Adrenal gland (tissue), 12 donors: ENCODE data around the gene EPN3. TPM values are rescaled to one million over a fixed set of nuclear protein-coding genes. Genes with fewer than 3 reads are reported as not detected.

ENCODE experiments used
- DNase-seq, 7 donors: peaks; one replicate each; pipeline ENCODE4 v3.0.0-alpha.2; 2019 to 2020
- H3K27ac ChIP-seq, 5 donors: fragments of 200-600 bp; sonication (generic) in 4 of 5; 1 replicate in 3 of 5; 2 replicates in 2 of 5; pipeline versions ENCODE4 v1.5.1 to v1.8.0; 2016 to 2020; ENCODE audit warnings: mild to moderate bottlenecking in 1 of 5
- H3K27me3 ChIP-seq: fragments of 200-600 bp; 2 replicates; pipeline ENCODE4 v1.8.0; 2021
- H3K36me3 ChIP-seq, 2 donors: fragments of 200-600 bp; replicated peaks in 1 of 2; 1 replicate in 1 of 2; 2 replicates in 1 of 2; pipeline versions ENCODE4 v1.5.1 to v1.8.0; 2018 to 2022
- H3K4me1 ChIP-seq, 2 donors: fragments of 200-600 bp; replicated peaks in 1 of 2; 1 replicate in 1 of 2; 2 replicates in 1 of 2; pipeline versions ENCODE4 v1.5.1 to v1.8.0; 2018 to 2021
- H3K4me3 ChIP-seq, 4 donors: fragments of 200-600 bp; sonication (generic) in 3 of 4; one replicate each; pipeline ENCODE4 v1.5.1; 2016 to 2018
- H3K9me3 ChIP-seq, 3 donors: fragments of 200-600 bp; sonication (generic) in 1 of 3; replicated peaks in 1 of 3; 1 replicate in 2 of 3; 2 replicates in 1 of 3; pipeline versions ENCODE4 v1.5.1 to v1.8.0; 2016 to 2021
- POLR2A ChIP-seq, 2 donors: fragments of 450-650 bp; IDR thresholded peaks; one replicate each; pipeline ENCODE4 v1.6.1; 2017; ENCODE audit warnings: antibody characterized with exemption in 2 of 2, mild to moderate bottlenecking in 2 of 2, moderate library complexity in 1 of 2
- WGBS, 4 donors: extraction: QIAGEN DNeasy Blood & Tissue Kit in 2 of 4; methylation state at CpG; one replicate each; pipeline versions ENCODE4 v1.1.5 to v1.1.7; 2013 to 2017; 5-methylcytosine and 5-hydroxymethylcytosine counted together
- intact Hi-C, 2 donors: fragments of 100-400 bp; cut with DNase I; formaldehyde crosslinking; loops; one replicate each; pipeline versions ENCODE4 v1.14.1 to v1.15.0; 2022 to 2023
- polyA plus RNA-seq, 3 donors: library from polyadenylated mRNA; stranded (reverse); fragments of 200-250 nt in 2 of 3; fragments of 350-450 nt in 1 of 3; fragmentation: Illumina TruSeq in 1 of 3; extraction: RNeasy Lipid Tissue Mini Kit (QIAGEN cat#74804) in 1 of 3; gene quantifications; one replicate each; pipeline ENCODE4 v1.2.3, GENCODE V29; 2013 to 2014
- total RNA-seq, 9 donors: library from RNA; depleted of rRNA in 4 of 9; stranded (reverse); fragments of >200 nt in 4 of 9; fragments of 120-200 nt in 1 of 9; fragmentation: NEBNext Ultra II Directional in 1 of 9; extraction: Animal tissue kit (Norgen Biotek cat#: 25700) in 1 of 9; gene quantifications; one replicate each; pipeline versions ENCODE4 v1.1.0 to v1.2.4, GENCODE V29; 2013 to 2023
- TF ChIP-seq, protein P1 (sequence below), 6 experiments: fragments of 450-650 bp in 4 of 6; fragments of 200-600 bp in 2 of 6; sonication (generic) in 1 of 6; IDR thresholded peaks; 1 replicate in 5 of 6; 2 replicates in 1 of 6; pipeline versions ENCODE4 v1.5.1 to v1.8.0; 2016 to 2021; ENCODE audit warnings: antibody characterized with exemption in 6 of 6, mild to moderate bottlenecking in 2 of 6, moderate library complexity in 1 of 6
- donor health status: healthy with polysubstance abuse.
- donor health status: Bipolar disorder and iron deficiency.
- donor health status: DM: yes; HTN: yes; CAD: no.
- donor health status: DM: no; HTN: no; CAD: no.
- donor health status: DM: no; HTN: no; CAD: no.
- donor health status: DM: yes; HTN: yes; CAD: no.

The EPN3 gene
- total and polyA plus RNA-seq, 12 donors = 1.2 to 96.1 (median 27.9) TPM

DNA sequence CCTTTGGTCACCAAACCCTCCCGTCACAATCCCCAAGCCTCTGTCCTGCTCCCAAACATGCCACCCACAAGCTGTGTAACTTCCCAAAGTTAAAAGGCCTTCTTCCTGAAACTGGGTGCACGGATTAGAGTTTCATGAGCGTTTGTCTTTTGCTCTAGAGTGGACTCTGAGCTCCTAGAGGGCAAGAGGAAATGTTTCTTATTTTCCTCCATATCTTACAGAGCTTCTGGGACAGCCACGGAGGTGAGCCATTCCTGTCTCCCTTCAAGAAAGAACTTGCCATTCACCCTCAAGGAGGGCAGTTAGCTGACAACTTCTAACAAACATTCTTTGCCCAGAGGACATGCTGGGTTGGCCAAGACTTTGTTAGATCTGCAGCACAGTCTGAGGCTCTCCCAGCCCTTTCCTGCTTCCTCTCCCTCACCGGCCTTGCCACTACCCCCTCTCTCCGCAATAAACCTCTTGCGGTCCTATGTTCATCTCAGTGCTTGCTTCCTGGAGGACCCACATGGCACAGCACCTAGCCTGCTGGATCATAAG is 26.9 kb upstream of the EPN3 start:
- no peaks in the 10 kb centered on the region for H3K36me3 ChIP-seq
- H3K4me3 ChIP-seq = no peak overlapping the region
- no peaks in the 10 kb centered on the region for H3K27me3 ChIP-seq
- no peak for DNase-seq
- no peak overlapping the region for H3K27ac ChIP-seq
- no peaks in the 10 kb centered on the region for H3K9me3 ChIP-seq
- 69 to 86% (median 81%) methylated on average over 7 of the region's 7 CpGs for WGBS, 4 donors
- TF ChIP-seq, protein P1, sequence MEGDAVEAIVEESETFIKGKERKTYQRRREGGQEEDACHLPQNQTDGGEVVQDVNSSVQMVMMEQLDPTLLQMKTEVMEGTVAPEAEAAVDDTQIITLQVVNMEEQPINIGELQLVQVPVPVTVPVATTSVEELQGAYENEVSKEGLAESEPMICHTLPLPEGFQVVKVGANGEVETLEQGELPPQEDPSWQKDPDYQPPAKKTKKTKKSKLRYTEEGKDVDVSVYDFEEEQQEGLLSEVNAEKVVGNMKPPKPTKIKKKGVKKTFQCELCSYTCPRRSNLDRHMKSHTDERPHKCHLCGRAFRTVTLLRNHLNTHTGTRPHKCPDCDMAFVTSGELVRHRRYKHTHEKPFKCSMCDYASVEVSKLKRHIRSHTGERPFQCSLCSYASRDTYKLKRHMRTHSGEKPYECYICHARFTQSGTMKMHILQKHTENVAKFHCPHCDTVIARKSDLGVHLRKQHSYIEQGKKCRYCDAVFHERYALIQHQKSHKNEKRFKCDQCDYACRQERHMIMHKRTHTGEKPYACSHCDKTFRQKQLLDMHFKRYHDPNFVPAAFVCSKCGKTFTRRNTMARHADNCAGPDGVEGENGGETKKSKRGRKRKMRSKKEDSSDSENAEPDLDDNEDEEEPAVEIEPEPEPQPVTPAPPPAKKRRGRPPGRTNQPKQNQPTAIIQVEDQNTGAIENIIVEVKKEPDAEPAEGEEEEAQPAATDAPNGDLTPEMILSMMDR (IDR thresholded peaks at IDR 0.05) = no peak
- no peak for TF ChIP-seq POLR2A (IDR thresholded peaks at IDR 0.05)
- intact Hi-C loops = no loop called here
- H3K4me1 ChIP-seq = peaks cover 15 to 16% of the 10 kb centered on the region in 2 donors

GRCh38 chr17:50506298-50506697 is 26.2 kb upstream of the EPN3 start:
- no peak for DNase-seq
- WGBS, 4 donors = 70 to 95% (median 77%) methylated on average over 6 to 7 of the region's 7 CpGs
- intact Hi-C loops = no loop called here

DNA sequence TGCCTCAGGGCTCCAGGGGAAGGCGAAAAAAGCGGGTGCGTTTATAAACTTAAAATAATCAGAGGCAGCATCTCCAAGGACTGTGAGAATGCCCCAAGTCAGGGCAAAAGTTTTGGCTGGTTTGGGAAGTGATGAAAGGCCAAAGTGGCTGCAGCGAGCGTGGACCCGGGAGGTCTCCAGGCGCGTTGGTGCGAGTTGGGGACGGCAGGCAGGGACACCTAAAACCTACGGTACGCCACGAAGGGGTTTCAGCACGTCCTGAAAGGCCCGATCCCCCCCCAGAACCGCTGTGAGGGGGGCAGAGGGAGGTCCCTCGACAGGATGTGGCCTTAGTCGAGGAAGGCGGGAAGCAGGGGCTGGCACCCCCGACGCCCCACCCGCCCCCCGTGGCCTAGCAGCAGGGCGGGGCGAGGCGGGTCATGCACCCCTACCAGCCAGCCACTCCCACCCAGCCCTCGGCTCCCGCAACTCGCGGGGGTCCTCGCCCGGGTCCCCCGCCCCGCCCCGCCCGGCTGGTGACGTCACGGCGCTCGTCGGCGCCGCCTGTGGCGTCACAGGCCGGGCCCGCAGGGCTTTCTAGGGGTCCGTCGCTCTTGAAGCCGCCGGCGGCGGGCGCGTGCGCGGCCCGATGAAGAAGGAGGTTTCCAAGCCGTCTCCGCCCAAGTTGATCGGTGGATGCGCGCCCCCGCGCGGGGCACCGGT is 24.5 kb upstream of the EPN3 start, which contains the start of gene MYCBPAP:
MYCBPAP (plus strand) TSS at position 569 of the 702 bp plus-strand sequence. CDS start 236 bp downstream, outside the sequence.
- Histone ChIP-seq H3K36me3 (no peaks in the 10 kb centered on the region), H3K27ac (peak within 1 kb of the TSS in 4 of 5 donors; percentile 76 to 85 (median 82)), H3K9me3 (no peaks in the 10 kb centered on the region), H3K4me3 (peak within 1 kb of the TSS in 2 of 4 donors; percentile 39 to 56), H3K27me3 (no peaks in the 10 kb centered on the region), H3K4me1 (peaks cover 28% of the 10 kb centered on the region in 2 donors)
- intact Hi-C loops = no loop called here
- 13 to 53% (median 31%) methylated on average over 11 to 66 of the region's 66 CpGs for WGBS, 4 donors
- TF ChIP-seq, protein P1 (IDR thresholded peaks at IDR 0.05) = no peak
- TF ChIP-seq POLR2A (IDR thresholded peaks at IDR 0.05) = peak in 1 of 2 donors; percentile 60
- peak; percentile 79 to 92 (median 85) for DNase-seq

More at GRCh38 chr17:50506298-50506697, 26.2 kb upstream of the EPN3 start:
- Histone ChIP-seq H3K4me1 (peaks cover 21 to 22% of the 10 kb centered on the region in 2 donors), H3K9me3 (no peaks in the 10 kb centered on the region), H3K27me3 (no peaks in the 10 kb centered on the region), H3K4me3 (no peak overlapping the region), H3K27ac (no peak overlapping the region), H3K36me3 (no peaks in the 10 kb centered on the region)
- TF ChIP-seq, protein P1 (IDR thresholded peaks at IDR 0.05) = no peak
- TF ChIP-seq POLR2A (IDR thresholded peaks at IDR 0.05) = no peak

GRCh38 chr17:50508573-50509460 is 23.7 kb upstream of the EPN3 start:
- no peaks in the 10 kb centered on the region for H3K9me3 ChIP-seq
- DNase-seq = no peak
- H3K4me3 ChIP-seq = peak overlapping the region in 2 of 4 donors; percentile 39 to 56
- TF ChIP-seq, protein P1 (IDR thresholded peaks at IDR 0.05) = no peak
- no peak for TF ChIP-seq POLR2A (IDR thresholded peaks at IDR 0.05)
- 37 to 61% (median 39%) methylated on average over 20 to 32 of the region's 32 CpGs for WGBS, 4 donors
- H3K4me1 ChIP-seq = peaks cover 32 to 33% of the 10 kb centered on the region in 2 donors
- H3K36me3 ChIP-seq = no peaks in the 10 kb centered on the region
- intact Hi-C loops = no loop called here
- H3K27ac ChIP-seq = peak overlapping the region in 4 of 5 donors; percentile 76 to 85 (median 82)
- H3K27me3 ChIP-seq = no peaks in the 10 kb centered on the region
